Astrocyte (in vitro differentiated cells and primary cell): ENCODE measurements around the gene IDI2.

Experiments
- EZH2 ChIP-seq: IDR thresholded peaks from 2 replicates; pipeline ENCODE4 v1.6.1; 2012; ENCODE audit warnings: mild to moderate bottlenecking, low read length, inconsistent platforms; ENCODE audit not compliant: insufficient read depth
- TF ChIP-seq, protein P1 (sequence below): IDR thresholded peaks from 2 replicates; pipeline ENCODE4 v1.5.1; 2011; ENCODE audit warnings: low read depth, mild to moderate bottlenecking, inconsistent platforms, low read length, moderate library complexity; ENCODE audit not compliant: insufficient read depth

DNA sequence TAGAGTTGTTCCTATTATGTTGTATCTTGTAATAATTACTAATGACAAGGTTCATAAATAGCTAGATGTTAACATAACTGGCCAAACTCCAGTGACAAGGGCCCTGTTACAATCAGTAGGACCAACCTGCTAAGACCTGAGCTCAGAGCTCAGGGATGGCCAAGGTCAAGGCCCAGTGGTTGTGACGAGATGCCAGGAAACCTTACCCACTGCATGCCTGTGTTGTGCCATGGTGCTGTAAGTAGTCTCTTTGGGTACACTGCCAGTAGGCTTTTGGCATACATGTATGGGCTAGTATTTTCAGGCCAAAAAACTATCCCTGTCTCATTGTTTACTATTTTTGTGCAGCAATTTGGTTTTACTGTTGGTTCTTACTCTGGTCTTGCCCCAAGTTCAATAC, 7.9 kb upstream of the IDI2 start:
- TF ChIP-seq EZH2, result no peak
- TF ChIP-seq, protein P1, sequence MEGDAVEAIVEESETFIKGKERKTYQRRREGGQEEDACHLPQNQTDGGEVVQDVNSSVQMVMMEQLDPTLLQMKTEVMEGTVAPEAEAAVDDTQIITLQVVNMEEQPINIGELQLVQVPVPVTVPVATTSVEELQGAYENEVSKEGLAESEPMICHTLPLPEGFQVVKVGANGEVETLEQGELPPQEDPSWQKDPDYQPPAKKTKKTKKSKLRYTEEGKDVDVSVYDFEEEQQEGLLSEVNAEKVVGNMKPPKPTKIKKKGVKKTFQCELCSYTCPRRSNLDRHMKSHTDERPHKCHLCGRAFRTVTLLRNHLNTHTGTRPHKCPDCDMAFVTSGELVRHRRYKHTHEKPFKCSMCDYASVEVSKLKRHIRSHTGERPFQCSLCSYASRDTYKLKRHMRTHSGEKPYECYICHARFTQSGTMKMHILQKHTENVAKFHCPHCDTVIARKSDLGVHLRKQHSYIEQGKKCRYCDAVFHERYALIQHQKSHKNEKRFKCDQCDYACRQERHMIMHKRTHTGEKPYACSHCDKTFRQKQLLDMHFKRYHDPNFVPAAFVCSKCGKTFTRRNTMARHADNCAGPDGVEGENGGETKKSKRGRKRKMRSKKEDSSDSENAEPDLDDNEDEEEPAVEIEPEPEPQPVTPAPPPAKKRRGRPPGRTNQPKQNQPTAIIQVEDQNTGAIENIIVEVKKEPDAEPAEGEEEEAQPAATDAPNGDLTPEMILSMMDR, result no peak
